GM18951 (cell line): ENCODE data around the gene SLC8A1.

Experiments
- POLR2A ChIP-seq: IDR thresholded peaks from 4 replicates; pipeline ENCODE4 v1.6.1; 2011; ENCODE audit warnings: mild to moderate bottlenecking; ENCODE audit not compliant: insufficient read length, insufficient read depth; ENCODE audit errors: extremely low read depth
- in situ Hi-C: fragments of 300-500 bp; cut with MboI; formaldehyde crosslinking; loops from one replicate; pipeline ENCODE4 v1.12.0; 2022; ENCODE audit warnings: low sequenced_read_pairs, mixed read lengths, inconsistent platforms; ENCODE audit not compliant: unreplicated experiment

SLC8A1 gene

GRCh38 chr2:40430776-40431599 lies 20.9 kb downstream of the SLC8A1 start:
- in situ Hi-C loops = no loop called here
- no peak for TF ChIP-seq POLR2A

- in situ Hi-C loops = no loop called here
- TF ChIP-seq POLR2A = no peak
Observed at GRCh38 chr2:40428439-40428838, 23.5 kb downstream of the SLC8A1 start.

- TF ChIP-seq POLR2A = no peak
- in situ Hi-C loops = no loop called here
Observed at GRCh38 chr2:40421631-40422297, 30.1 kb downstream of the SLC8A1 start.

GRCh38 chr2:40420478-40420877 lies 31.4 kb downstream of the SLC8A1 start:
- TF ChIP-seq POLR2A = no peak

GRCh38 chr2:40419364-40419762 lies 32.5 kb downstream of the SLC8A1 start:
- no peak for TF ChIP-seq POLR2A
- in situ Hi-C loops = no loop called here

More at GRCh38 chr2:40420478-40420877, 31.4 kb downstream of the SLC8A1 start:
- in situ Hi-C loops = no loop called here

GRCh38 chr2:40418614-40419363 lies 33.1 kb downstream of the SLC8A1 start:
- in situ Hi-C loops = no loop called here
- TF ChIP-seq POLR2A = no peak

- no peak for TF ChIP-seq POLR2A
- in situ Hi-C loops = no loop called here
Observed at GRCh38 chr2:40416486-40416885, 35.4 kb downstream of the SLC8A1 start.

GRCh38 chr2:40415391-40415790 lies 36.5 kb downstream of the SLC8A1 start:
- in situ Hi-C loops = no loop called here
- no peak for TF ChIP-seq POLR2A

- in situ Hi-C loops = no loop called here
Observed at GRCh38 chr2:40412456-40412855, 39.4 kb downstream of the SLC8A1 start.

GRCh38 chr2:40410695-40411094 lies 41.2 kb downstream of the SLC8A1 start:
- no peak for TF ChIP-seq POLR2A
- in situ Hi-C loops = no loop called here

More at GRCh38 chr2:40412456-40412855, 39.4 kb downstream of the SLC8A1 start:
- TF ChIP-seq POLR2A = no peak

GRCh38 chr2:40409734-40410133 lies 42.2 kb downstream of the SLC8A1 start:
- TF ChIP-seq POLR2A = no peak
- in situ Hi-C loops = no loop called here

GRCh38 chr2:40406485-40407289 lies 45.2 kb downstream of the SLC8A1 start:
- in situ Hi-C loops = no loop called here
- TF ChIP-seq POLR2A = no peak
